HG03571 (cell line): ENCODE results near the gene IGF1R.
"Not testable (repeated sequence)": the region's sequence is repeated elsewhere in the genome, so short reads cannot be mapped to it uniquely, and the experiment has no call there.

Source experiments
- ATAC-seq: cut with Tn5 transposase; IDR thresholded peaks from one replicate; pipeline ENCODE4 v1.9.1; 2021; ENCODE audit not compliant: unreplicated experiment

Gene IGF1R

DNA sequence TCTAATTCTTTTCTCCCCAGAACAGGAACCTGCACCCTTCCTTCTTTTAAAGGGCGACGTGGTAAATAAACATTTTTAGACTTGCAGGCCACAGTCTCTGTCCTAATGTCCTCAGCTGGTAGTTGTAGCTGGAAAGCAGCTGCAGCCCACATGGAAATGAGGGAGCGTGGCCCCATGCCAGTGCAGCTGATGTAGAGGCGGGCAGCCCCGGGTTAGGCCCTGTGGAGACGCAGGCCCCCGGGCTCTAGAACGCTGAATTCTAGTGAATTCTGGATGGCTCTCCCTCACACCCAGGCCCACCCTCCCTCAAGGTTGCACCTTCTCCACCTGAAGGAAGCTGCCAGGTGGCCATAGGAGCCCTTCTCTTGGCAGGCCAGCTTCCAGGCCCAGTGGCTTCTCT lies 307.0 kb downstream of the IGF1R start:
- no peak for ATAC-seq

DNA sequence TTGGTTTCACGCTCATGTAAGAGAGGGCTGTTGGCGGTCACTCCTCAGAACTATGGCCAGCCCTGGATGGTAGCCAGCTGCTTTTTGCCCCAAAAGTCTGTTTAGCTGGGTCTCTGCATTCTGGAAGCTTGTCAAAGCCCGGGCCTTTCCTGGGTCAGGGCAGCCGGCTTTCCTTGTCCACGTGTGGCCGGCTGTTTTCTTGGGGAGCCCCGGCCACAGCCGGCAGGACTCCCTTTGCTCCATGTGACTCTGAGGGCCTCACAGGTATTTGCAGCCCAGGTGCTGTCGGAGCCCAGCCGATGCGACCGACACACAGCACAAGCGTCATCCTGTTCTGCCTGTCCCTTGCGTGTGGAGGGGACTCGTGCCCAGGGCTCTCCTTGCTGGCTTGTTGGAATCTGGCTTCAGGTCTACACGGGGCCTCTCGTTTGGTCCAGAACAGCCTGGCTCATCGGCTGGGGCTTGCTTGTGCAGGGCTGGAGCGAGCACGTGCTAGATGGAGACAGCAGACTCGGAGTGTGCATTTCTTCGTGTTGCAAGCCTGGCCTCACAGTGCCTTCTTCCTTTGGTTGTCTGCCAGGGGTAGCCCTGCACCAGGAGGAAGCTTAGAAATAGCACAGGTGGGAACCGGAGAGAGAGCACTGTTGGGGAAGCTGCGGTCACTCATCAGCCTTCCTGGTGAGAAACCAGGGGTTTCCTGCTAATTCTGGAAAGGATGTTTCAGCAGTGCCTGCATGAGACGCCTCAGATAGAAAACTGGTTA lies 307.8 kb downstream of the IGF1R start:
- ATAC-seq, result no peak

DNA sequence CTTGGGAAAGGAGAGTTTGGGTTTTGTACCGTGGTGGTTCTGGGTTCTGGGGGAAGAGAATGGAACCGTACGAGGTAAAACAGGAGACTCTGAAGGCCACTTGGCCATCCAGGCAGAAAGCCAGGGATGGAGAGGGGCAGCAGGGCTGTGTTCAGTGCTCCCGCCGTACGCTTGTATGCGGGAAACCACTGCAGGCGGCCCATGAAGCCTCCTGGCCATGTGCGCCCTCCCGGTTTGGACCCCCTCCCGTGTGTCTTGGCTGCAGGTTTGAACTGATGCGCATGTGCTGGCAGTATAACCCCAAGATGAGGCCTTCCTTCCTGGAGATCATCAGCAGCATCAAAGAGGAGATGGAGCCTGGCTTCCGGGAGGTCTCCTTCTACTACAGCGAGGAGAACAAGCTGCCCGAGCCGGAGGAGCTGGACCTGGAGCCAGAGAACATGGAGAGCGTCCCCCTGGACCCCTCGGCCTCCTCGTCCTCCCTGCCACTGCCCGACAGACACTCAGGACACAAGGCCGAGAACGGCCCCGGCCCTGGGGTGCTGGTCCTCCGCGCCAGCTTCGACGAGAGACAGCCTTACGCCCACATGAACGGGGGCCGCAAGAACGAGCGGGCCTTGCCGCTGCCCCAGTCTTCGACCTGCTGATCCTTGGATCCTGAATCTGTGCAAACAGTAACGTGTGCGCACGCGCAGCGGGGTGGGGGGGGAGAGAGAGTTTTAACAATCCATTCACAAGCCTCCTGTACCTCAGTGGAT lies 308.6 kb downstream of the IGF1R start:
- ATAC-seq, result no peak

GRCh38 chr15:98957655-98958054 lies 309.3 kb downstream of the IGF1R start:
- no peak for ATAC-seq

DNA sequence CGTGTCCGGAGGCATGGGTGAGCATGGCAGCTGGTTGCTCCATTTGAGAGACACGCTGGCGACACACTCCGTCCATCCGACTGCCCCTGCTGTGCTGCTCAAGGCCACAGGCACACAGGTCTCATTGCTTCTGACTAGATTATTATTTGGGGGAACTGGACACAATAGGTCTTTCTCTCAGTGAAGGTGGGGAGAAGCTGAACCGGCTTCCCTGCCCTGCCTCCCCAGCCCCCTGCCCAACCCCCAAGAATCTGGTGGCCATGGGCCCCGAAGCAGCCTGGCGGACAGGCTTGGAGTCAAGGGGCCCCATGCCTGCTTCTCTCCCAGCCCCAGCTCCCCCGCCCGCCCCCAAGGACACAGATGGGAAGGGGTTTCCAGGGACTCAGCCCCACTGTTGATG lies 309.7 kb downstream of the IGF1R start:
- ATAC-seq, result no peak

DNA sequence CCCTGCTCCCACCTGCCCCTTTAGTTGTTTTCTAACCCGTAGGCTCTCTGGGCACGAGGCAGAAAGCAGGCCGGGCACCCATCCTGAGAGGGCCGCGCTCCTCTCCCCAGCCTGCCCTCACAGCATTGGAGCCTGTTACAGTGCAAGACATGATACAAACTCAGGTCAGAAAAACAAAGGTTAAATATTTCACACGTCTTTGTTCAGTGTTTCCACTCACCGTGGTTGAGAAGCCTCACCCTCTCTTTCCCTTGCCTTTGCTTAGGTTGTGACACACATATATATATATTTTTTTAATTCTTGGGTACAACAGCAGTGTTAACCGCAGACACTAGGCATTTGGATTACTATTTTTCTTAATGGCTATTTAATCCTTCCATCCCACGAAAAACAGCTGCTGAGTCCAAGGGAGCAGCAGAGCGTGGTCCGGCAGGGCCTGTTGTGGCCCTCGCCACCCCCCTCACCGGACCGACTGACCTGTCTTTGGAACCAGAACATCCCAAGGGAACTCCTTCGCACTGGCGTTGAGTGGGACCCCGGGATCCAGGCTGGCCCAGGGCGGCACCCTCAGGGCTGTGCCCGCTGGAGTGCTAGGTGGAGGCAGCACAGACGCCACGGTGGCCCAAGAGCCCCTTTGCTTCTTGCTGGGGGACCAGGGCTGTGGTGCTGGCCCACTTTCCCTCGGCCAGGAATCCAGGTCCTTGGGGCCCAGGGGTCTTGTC lies 310.7 kb downstream of the IGF1R start:
- no peak for ATAC-seq

GRCh38 chr15:98959640-98960007 lies 311.3 kb downstream of the IGF1R start:
- ATAC-seq, result no peak

GRCh38 chr15:98960555-98961050 lies 312.3 kb downstream of the IGF1R start:
- ATAC-seq, result no peak

- ATAC-seq, result no peak
Measured at GRCh38 chr15:98963444-98963843, 315.1 kb downstream of the IGF1R start.

DNA sequence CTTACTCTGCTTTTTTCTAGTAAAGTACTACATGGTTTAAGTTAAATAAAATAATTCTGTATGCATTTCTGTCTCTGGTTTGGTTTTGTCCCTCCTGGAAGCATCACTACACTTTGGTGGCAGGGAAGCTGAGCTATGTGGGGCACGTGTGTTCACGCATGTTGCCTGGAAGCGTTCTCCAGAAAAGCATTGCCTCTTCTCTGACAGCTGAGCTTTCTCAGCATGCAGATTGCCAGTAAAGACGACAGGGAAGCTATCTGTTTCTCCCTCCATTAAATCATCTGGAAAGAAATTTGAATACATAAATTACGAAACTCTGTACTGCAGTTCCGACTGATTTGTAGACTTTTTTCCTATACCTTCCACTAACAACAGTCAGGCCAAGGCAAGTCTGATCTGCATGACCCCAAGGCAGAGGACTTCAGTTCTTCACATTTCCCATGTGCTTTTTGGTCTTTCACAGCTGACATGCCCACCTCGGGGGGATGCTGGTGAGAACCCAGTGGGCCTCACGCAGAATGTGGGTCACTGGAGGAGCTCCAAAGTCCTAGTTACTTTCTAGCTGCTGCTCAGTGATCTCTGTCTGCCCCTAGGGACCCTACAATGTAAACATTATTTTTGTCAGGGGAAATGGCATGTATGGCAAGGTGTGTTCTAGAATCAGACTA lies 316.3 kb downstream of the IGF1R start:
- no peak for ATAC-seq

DNA sequence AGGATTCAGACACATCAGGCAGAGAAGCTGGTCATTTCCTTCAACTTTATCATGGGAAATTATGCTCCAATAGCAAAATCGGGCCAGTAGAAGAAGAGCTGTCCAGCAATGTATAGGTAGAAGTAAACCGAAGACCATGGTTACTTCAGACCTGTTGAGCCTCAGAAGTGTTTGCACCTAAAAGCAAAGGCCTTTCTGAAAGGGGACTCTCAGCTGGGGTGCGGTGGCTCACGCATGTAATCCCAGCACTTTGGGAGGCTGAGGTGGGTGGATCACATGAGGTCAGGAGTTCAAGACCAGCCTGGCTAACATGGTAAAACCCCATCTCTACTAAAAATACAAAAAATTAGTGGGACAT lies 316.8 kb downstream of the IGF1R start:
- not testable (repeated sequence) for ATAC-seq

- ATAC-seq, result no peak
Measured at GRCh38 chr15:98965597-98965996, 317.3 kb downstream of the IGF1R start.

GRCh38 chr15:98966091-98966787 lies 317.9 kb downstream of the IGF1R start:
- ATAC-seq, result no peak

- no peak for ATAC-seq
Measured at GRCh38 chr15:98967096-98967495, 318.8 kb downstream of the IGF1R start.

- no peak for ATAC-seq
Measured at GRCh38 chr15:98967916-98968315, 319.6 kb downstream of the IGF1R start.

DNA sequence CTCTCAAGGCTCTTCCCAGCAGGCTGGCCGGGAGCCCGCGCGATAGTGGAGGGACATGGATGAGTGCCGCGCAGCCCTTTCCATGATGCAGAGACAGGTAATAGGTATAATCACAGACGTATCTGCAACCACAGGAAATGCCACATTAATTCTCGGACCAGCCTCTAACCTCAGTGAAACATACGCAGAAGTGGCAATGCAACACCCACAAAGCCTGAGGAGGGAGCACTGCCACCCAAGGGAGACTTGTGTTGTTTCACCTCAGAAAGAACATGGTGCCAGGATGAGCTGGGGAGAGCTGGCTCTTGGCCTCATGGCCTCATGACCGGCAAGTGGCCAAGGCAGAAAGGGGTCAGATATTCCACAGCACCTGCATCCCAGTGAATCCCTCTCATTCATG lies 320.2 kb downstream of the IGF1R start:
- ATAC-seq, result no peak

DNA sequence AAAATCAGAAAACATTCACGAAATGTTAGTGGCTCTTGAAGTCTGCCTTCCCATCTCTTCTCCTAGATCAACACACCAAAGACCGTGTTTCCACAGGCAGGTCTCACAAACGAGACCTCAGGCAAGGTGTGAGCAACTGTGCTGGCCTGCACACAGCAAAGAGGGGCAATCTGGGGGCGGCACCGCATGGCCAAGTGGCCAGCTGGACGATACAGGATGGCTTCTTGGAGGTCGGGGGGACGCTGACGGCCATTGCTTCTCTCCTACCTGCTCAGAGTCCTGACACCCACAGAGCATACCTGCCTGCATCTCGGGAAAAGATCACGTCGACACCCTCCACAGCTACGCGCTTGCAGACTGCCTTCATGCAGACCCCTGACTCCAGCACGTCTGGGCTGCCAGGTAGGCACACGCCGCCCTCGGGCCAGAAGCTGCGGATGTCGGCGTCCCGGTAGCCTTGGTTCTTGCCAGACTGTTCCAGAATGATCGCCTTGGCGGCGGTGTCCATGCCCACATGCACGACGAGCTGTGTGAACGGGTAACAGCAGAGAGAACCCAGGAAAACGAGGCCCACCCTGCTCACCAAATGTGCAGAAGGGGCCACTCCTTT lies 320.9 kb downstream of the IGF1R start:
- ATAC-seq, result no peak

GRCh38 chr15:98970799-98971198 lies 322.5 kb downstream of the IGF1R start:
- ATAC-seq, result no peak

DNA sequence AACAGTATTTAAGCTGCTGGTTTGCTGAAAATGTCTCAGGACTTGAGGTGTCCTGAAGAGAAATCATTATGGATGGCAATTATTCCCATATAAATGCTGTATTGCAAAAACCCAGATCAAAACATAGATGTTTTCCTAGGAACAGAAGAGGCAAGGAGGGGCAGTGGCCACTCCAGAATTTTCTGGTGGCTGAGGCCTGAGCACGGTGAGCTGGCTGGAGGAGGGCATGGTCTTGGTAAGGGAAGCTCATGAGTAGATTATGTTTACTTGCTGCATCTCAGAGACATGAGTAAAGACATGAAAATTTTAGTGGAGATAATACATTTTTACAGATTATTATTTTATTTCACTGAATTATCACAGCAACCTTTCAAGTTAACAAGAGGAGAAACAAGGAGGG lies 328.2 kb downstream of the IGF1R start:
- no peak for ATAC-seq

- no peak for ATAC-seq
Measured at GRCh38 chr15:98977441-98977840, 329.1 kb downstream of the IGF1R start.
